Astrocyte (in vitro differentiated cells and primary cell): ENCODE results near the gene ADD3.

Experiments
- CTCF ChIP-seq: IDR thresholded peaks from 2 replicates; pipeline ENCODE4 v1.5.1; 2011; ENCODE audit warnings: low read depth, mild to moderate bottlenecking, inconsistent platforms, low read length, moderate library complexity; ENCODE audit not compliant: insufficient read depth
- EZH2 ChIP-seq: IDR thresholded peaks from 2 replicates; pipeline ENCODE4 v1.6.1; 2012; ENCODE audit warnings: mild to moderate bottlenecking, low read length, inconsistent platforms; ENCODE audit not compliant: insufficient read depth

- TF ChIP-seq CTCF (no peak), EZH2 (no peak)
These were observed 106.0 kb downstream of the ADD3 start for GRCh38 chr10:110113670-110114337.
